KG1 (cell line): Measurements from ENCODE around the gene SLC12A9.
"Not testable (repeated sequence)": the region's sequence is repeated elsewhere in the genome, so short reads cannot be mapped to it uniquely, and the experiment has no call there.

Experiments
- DNase-seq: peaks from one replicate; lab custom pipeline; 2025; lab: John Stamatoyannopoulos, UW

SLC12A9 gene

GRCh38 chr7:100897772-100898454, 45.4 kb downstream of the SLC12A9 start:
- no peak for DNase-seq

GRCh38 chr7:100899432-100899831, 46.9 kb downstream of the SLC12A9 start:
- no peak for DNase-seq

GRCh38 chr7:100900978-100901377, 48.5 kb downstream of the SLC12A9 start:
- DNase-seq = no peak

GRCh38 chr7:100901921-100902332, 49.4 kb downstream of the SLC12A9 start:
- DNase-seq = no peak

GRCh38 chr7:100902638-100903037, 50.1 kb downstream of the SLC12A9 start:
- no peak for DNase-seq

GRCh38 chr7:100908512-100908911, 56.0 kb downstream of the SLC12A9 start:
- no peak for DNase-seq

- not testable (repeated sequence) for DNase-seq
These were observed 57.9 kb downstream of the SLC12A9 start for GRCh38 chr7:100910443-100910842.

GRCh38 chr7:100911484-100911883, 59.0 kb downstream of the SLC12A9 start:
- no peak for DNase-seq

GRCh38 chr7:100914208-100914878, 61.8 kb downstream of the SLC12A9 start:
- no peak for DNase-seq

- no peak for DNase-seq
These were observed 62.5 kb downstream of the SLC12A9 start for GRCh38 chr7:100914879-100915447.
